ENCODE data around the gene SLC6A3. TPM values are rescaled to one million over a fixed set of nuclear protein-coding genes. Genes with fewer than 3 reads are reported as not detected.

SLC6A3 gene
- total RNA-seq, 2 donors from 2014 or later, result 0.16 TPM; not detected in 1

- Histone ChIP-seq H3K4me3 (no peak overlapping the region), H3K4me1 (no peaks in the 10 kb centered on the region), H3K36me3 (no peaks in the 10 kb centered on the region), H3K9me3 (peaks cover 0 to 5% of the 10 kb centered on the region in 2 donors), H3K27ac (no peak overlapping the region), H3K27me3 (peaks cover 3 to 5% of the 10 kb centered on the region in 2 donors)
- DNase-seq (ENCODE audit: low spot score), result no peak
- no peak for TF ChIP-seq CTCF (IDR thresholded peaks at IDR 0.05)
Measured at GRCh38 chr5:1438871-1439270, 6.4 kb downstream of the SLC6A3 start.

GRCh38 chr5:1437876-1438559, 7.2 kb downstream of the SLC6A3 start:
- no peaks in the 10 kb centered on the region for H3K36me3 ChIP-seq
- H3K4me3 ChIP-seq, result no peak overlapping the region
- no peak overlapping the region for H3K27ac ChIP-seq
- peaks cover 0 to 5% of the 10 kb centered on the region in 2 donors for H3K9me3 ChIP-seq
- no peaks in the 10 kb centered on the region for H3K4me1 ChIP-seq
- TF ChIP-seq CTCF (IDR thresholded peaks at IDR 0.05), result no peak
- H3K27me3 ChIP-seq, result peaks cover 2 to 3% of the 10 kb centered on the region in 2 donors
- no peak for DNase-seq (ENCODE audit: low spot score)

GRCh38 chr5:1437226-1437829, 7.9 kb downstream of the SLC6A3 start:
- Histone ChIP-seq H3K27me3 (peaks cover 0 to 3% of the 10 kb centered on the region in 2 donors), H3K36me3 (no peaks in the 10 kb centered on the region), H3K4me3 (no peak overlapping the region), H3K9me3 (peaks cover 0 to 5% of the 10 kb centered on the region in 2 donors), H3K27ac (no peak overlapping the region), H3K4me1 (no peaks in the 10 kb centered on the region)
- no peak for TF ChIP-seq CTCF (IDR thresholded peaks at IDR 0.05)
- DNase-seq (ENCODE audit: low spot score), result no peak

- H3K36me3 ChIP-seq, result no peaks in the 10 kb centered on the region
- no peak for TF ChIP-seq CTCF (IDR thresholded peaks at IDR 0.05)
- H3K9me3 ChIP-seq, result peaks cover 0 to 5% of the 10 kb centered on the region in 2 donors
- H3K4me1 ChIP-seq, result no peaks in the 10 kb centered on the region
- no peaks in the 10 kb centered on the region for H3K27me3 ChIP-seq
- DNase-seq (ENCODE audit: low spot score), result no peak
- H3K27ac ChIP-seq, result no peak overlapping the region
- H3K4me3 ChIP-seq, result no peak overlapping the region
Measured at GRCh38 chr5:1436681-1437080, 8.6 kb downstream of the SLC6A3 start.

- Histone ChIP-seq H3K27ac (no peak overlapping the region), H3K4me3 (no peak overlapping the region), H3K9me3 (peaks cover 0 to 5% of the 10 kb centered on the region in 2 donors), H3K4me1 (no peaks in the 10 kb centered on the region), H3K36me3 (no peaks in the 10 kb centered on the region), H3K27me3 (no peaks in the 10 kb centered on the region)
- DNase-seq (ENCODE audit: low spot score), result no peak
- no peak for TF ChIP-seq CTCF (IDR thresholded peaks at IDR 0.05)
Measured at GRCh38 chr5:1436036-1436435, 9.2 kb downstream of the SLC6A3 start.

Measured in right atrium auricular region (tissue), 2 donors.